ENCODE results near the gene TCF7.

TCF7 gene

DNA sequence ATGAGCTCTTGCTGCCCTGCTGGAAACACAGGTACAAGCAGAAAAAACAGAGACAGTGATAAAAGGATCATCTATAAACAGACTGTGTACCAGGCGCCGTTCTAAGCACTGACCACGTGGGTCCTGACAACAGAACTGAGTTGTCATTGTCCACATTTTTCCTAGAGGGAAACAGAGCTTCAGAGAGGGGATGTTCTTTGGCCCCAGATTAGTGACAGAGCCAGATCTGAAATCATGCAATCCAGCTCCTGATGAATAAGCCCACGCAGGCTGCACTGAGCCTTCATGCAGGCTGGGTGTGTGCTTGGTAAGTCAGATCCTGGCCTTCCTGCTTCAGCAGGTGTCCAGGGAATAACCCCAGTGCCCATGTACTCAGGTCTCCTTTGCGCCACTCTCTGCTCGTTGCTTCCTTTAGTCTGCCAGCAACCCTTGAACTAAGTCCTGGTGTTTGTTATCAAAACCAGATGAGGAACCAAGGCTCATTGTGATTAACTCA is 22.8 kb upstream of the TCF7 start:
- DNase-seq, result no peak

DNA sequence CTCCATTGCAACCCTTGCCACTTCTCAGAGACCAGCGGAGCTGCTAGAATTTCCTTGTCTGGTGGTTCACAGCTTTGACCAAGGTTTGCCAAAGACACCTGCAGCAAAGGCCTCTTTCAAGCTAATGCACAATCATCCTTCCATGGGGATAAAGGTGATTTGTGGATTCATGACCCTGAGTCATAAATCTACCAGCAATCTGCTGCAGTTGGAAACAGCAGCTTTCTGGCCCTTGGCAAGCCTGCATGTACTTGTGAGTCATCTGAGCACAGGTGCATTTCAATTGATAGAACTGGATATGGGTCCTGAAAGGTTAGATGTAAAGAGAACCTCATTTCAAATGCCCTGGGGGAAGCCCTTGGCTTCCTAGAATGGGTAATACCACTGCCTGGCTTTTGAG is 21.6 kb upstream of the TCF7 start:
- no peak for DNase-seq

DNA sequence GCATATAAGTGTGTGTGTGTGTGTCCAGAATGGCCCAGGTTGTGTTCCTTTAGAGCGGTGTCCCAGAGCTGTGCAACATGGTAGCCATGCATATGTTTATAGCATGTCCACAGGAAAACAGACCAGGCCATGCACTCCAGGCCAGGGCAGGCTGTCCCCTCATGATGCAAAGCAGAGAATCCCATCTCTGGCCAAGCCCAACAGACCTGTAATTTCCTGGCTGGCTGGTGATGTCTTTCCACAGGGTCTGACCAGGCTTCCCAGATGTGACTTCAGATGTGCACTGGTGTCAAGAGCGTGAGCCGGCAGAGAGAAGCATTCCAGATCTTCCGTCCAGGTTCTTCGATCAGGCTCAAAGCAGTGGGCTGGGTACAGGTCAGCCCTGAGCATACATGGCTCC is 21.1 kb upstream of the TCF7 start:
- no peak for DNase-seq

DNA sequence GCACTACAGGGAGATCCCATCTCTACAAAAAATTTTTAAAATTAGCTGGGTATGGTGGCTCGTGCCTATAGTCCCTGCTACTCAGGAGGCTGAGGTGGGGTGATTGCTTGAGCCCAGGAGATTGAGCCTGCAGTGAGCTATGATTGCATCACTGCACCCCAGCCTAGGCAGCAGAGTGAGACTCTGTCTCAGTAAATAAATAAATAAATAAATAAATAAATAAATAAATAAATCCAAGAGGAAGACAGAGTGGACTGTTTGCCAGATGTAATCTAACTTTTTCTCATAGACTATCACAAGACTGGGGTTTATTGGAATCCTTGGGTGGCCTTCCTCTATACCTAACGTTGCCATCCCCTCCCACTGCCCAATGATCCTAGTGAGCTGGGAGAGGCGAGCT is 19.2 kb upstream of the TCF7 start:
- DNase-seq, result no peak

DNA sequence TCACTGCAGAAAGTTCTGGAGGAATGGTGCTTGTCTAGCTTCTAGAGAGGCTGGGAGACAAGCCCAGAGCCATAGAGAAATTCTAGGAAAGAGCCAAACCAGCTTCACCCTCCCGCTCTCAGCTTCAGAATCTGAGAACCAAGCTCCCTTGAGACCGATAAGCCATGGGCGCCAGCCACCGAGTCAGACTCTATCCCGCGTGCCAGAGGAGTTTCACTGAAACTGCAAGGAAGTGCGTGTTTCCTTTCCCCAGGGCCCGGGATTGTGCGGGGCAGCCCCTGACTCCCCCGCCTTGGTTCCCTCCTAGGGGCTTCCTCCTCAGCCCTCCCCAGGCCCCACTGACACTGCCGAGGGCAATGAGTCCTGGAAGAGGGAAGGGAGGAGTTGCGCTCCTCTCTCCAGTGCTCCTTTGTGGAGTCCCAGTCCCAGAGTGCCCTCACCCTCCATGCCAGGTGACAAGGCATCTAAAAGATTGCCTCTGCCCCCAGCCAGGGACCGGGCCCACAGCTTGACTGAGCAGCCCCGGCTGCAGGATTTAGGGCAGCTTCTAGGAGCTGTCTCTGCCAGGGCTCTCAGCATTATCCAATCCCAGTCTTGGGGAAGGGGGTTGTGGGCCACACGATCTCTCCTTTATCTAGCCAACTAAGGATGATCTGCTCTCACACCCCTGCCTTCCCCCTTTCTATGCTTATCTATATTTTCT is 18.4 kb upstream of the TCF7 start:
- no peak for DNase-seq

DNA sequence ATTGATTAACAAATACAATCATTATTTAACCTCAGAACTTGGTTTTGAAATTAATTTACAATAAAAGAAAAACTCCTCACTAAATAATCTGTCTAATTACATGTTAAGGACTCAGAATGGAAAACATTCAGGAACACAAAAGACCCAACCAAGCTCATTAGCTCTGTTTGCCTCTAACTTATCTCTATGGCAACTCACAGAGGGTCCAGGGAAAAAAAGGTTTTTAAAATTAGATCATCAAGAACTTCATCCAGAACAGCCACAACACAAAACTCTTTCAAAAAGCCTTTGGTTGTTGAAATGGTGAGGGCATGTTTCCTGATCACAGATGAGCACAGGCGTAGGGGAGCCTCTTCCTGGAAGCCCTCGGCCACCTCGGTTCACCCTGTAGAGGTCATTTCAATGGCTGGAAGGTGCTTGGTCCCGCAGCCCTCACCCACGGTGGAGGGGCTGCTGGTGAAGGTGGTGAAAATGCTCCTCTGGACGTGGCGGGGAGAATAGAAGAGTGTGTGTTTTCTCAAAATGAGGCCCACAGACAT is 17.2 kb upstream of the TCF7 start:
- no peak for DNase-seq

DNA sequence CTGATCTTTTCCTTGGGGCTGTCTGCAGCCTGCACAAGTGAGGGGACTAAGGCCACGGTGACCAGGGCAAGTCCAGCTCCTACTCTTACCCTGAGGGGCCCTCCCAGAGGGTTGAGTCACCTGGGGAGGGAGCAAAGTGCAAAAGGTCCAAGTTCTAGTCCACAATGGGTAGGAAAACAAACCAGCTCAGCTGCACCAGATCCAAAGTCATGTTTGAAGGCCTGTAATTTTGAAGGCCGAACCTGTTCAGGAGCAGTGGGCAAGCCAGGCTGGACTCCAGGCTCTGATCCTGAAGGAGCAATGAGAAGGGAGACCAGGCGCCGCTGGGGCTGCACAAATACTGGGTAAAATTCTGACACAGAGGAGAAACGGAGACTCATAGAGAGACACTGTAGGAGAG is 15.8 kb upstream of the TCF7 start:
- DNase-seq, result no peak

DNA sequence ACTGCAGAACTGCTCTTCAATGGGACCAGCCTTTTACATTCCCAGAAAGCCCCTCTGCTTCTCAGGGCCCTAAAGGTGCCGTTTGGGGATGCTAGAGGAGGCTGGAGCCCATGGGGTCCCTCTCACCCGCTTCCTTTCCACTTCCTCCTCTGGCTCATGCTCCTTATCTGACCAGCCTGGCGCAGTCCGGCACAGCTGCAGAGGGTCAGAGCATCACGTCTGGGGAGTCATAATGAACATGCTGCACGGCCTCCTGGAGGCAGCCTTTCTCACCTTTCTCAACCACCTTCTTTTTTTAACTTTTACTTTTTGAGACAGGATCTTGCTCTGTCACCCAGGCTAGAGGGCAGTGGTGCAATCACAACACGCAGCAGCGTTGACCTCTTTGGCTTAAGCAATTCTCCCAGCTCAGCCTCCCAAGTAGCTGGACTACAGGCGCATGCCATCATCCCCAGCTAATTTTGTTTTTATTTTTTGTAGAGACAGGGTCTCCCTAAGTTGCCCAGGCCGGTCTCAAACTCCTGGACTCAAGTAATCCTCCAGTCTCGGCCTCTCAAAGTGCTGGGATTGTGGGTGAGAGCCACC is 15.1 kb upstream of the TCF7 start:
- DNase-seq, result no peak

DNA sequence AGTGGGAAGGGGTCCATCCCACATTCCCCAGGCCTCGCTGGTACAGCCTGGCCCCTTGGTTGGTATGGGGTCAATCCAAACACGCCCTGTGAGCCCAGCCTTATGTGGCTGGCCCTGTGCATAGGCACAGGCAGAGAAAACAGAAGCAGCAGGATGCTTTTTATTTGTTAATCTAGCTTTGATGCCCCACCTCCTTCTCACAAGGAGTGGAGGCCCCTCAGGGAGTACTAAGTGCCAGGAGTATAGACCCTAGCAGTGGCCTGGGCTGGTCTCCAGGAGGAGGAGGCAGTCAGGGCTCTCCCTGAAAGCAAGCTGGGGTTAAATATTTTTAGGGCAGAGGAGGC is 14.6 kb upstream of the TCF7 start:
- DNase-seq, result no peak

DNA sequence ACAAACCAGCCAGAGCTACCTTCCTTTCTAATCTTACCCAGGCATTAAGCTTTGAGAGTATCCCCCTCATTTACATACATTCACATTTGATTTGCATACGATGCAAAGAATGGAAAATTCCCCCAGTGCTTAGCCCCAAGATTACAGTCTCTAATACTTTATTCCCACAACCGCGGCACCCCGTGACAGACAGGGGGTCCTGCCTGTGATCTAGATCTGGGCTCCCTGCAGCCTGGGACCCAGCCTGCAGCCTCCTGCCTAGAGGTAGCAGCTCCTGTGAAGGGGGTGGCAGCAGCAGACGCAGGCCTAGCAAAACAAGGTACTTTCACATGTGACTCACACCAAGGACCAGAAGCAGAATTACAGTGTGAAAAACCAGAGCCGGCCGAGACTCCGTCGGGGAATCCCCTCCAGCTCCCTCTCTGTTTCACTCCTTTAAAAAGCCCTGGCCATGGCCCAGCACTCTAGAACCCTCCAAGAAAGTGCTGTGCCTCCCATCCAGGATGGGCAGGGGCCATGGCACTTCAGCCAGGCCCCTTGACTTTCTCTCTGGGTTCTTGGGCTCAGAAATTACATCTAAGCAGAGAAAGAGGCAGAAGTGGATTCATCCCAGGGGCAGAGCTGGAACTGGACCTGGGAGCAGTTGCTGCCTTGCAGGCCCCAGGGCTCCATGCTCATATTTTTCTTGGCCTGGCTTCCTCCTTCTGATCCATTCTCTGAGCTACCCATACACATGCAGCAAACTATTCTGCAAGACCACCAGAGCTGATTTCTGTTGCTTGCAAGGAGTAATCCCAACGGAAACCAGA is 14.0 kb upstream of the TCF7 start:
- peak; percentile 62 for DNase-seq

DNA sequence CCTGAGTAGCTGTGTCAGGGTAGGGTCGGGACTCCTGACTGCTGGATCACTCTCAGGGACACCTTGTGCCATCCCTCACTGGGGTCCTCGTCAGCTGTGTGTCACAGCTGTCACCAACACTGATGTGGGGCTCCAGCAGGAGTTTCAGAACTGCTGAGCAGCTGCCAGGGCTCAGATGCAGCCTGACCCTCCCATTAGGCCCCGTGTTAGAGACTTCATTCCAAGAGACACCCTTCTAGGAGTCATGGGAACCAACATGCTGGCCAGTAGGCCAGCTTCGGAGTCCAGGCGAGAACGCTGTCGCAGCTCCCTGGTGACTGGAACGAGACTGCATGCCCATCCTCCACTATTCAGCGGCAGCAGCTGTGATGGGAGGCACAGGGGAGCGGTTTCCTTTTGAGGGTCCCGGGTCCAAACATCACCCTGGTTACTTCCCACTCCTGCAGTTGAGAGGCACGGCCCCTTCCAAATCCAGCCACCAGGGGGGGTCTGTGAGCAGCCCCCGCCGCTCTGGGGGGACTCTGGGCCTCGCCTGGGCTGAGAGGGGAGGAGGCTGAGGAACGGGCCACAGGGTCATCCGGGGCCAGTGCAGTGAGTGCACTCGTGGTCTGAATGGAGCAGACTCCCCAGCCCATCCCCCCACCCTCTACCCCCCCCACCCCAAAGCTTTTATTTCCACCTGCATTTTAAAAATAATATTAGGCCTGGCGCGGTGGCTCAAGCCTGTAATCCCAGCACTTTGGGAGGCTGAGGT is 12.6 kb upstream of the TCF7 start:
- DNase-seq, result no peak

DNA sequence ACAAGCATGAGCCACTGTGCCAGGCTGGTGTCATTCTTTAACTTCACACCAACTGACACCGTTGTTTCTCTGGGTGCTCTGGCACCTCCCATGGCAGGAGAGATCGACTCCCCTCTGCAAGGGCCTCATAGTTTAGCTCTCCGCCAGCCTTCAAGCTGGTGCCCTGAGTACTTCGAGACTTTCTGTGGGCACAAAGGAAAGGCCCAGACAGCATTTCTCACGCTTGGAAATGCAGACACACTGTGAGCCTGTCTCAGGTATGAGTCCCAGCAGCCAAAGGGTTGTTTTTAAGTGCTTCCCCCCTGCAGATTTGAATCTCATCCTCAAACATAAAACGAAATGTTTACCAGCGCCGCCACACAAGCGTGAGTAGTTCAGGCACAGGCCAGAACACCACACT is 11.1 kb upstream of the TCF7 start:
- no peak for DNase-seq

DNA sequence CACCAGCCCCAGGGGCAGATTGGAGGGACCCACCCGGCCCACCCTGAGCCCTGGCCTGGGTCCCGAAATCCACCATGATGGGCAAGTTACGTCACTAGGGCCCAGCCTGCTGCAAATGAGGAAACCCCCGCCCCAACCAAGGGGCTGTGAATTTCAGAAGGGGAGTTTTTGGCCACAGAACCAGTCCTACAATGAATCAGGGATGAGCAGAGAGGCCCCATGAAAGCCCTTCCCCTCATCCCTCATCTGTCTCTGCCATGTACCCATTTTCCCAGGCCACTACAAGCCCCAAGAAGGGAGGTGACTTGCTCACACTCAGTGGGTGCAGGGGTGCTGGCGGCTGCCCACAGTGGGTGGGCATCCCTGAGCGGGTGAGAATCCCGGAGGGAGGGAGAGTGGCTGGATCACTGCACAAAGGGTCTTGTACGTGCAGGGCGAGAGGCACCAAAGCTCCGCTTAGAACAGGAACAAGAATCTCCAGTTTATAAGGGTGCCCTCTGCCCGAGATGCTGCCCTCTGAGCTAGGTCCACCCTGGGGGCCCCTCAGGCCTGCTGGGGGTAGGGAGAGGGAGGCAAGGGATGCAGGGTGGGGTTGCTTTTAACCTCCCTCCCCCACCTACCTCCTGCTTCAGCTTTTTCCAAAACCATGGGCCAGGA is 10.4 kb upstream of the TCF7 start:
- no peak for DNase-seq

DNA sequence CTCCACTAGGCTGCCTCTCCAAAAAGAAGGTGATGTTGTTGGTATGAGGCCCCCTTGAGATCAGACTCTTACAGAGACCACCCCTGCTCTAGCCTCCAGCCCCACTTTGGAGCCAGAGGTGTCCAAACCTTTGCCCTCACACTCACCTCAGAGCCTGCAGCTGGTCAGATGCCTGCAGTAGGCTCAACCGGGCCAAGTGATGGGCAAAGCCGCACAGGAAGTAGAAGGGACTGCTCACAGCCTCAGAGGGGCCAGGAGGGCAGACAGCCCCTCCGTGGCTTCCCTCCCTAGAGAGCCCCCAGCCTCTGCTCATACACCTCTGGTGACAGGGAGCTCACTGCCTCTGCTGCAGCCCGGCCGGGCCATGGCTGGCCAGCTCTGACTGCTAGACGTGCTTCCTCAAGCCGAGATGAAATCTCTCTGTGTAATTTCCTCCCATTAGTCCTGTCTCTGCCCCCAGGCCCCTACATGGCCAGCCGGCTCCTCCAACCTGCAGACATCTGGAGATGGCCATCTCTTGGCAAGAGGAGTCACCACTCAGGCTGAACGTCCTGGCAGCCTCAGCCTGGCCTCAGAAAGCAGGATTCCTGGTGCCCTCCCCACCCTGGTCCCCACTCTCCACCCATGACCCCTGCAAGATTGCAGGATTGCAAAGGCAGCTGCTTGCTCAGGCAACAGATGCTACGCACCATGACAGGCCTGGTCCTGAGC is 7.3 kb upstream of the TCF7 start:
- DNase-seq, result no peak

DNA sequence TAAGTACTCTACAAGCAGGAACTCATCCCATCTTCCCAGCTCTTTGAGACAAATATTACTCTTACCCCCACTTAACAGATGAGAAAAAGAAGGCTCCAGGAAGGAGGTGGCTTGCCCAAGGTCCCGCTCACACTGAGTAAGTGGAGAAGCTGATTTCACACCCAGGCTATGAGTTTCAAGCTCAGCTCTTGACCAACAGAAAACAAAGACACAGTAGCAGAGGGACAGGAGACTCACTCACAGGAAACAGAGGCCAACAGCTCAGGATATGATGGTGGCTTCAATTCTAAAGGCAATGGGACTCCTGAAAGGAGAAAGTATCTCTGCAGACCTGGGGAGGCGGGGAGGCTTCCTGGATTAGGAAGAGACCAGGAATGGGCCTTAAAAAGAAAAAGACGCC is 6.7 kb upstream of the TCF7 start:
- no peak for DNase-seq

DNA sequence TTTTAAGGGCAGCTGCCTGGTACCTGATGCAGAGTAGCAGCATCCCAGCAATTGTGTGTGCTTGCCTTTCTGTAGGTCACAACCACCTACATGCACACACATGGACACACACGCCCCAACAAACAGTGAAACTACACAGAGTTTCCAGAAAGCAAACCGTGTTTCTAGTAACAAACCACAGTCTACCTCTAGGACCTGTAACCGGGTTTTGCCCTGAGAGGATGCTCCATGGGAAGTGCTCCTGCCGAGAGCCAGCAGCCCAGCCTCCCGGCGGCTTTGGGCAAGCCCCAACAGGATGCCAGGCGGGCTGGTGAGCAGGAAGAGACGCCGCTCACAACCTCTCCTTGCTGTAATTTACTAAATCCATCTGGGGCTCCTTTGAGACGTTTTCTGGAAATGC is 4.1 kb upstream of the TCF7 start:
- no peak for DNase-seq

DNA sequence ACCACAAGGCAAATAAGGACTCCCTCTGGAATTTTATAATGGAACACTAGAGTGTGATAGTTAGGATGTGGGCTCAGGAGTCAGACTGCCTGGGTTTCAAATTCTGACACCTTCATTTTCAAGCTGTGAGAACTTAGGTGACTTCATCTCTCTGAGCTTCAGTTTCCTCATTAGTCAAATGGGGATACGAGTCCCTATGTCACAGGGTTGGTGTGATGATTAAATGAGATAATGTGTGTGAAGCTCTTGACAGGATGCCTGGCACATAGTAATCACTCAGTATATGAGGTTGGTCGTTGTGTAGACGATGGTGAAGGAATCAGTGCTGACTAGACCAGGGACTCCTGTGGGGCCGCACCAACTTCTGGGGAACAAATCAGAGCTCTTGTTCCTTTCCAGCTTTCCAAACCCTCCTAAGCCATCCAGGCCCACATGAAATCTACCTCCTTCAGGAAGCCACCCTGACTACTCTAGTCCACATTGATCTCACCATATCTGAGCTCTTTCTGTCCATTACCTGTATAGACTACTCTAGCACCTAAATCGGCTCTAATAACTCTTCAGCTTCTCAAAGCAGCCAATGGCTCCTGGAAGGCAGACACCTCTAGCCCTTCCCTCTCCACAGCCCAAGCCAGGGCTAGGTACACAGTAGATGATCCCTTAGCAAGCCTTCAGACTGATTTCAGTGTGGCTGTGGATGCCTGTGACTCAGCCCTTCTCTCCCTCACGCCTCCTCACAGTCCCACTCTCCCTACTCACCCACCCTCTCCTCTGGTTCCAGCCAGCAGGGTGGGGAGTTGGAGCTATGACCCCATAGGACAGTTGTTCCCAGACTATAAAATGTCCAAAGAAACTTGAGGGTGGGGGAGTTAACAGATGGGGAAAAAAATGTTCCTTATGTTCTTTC is 2.5 kb upstream of the TCF7 start:
- DNase-seq, result no peak

DNA sequence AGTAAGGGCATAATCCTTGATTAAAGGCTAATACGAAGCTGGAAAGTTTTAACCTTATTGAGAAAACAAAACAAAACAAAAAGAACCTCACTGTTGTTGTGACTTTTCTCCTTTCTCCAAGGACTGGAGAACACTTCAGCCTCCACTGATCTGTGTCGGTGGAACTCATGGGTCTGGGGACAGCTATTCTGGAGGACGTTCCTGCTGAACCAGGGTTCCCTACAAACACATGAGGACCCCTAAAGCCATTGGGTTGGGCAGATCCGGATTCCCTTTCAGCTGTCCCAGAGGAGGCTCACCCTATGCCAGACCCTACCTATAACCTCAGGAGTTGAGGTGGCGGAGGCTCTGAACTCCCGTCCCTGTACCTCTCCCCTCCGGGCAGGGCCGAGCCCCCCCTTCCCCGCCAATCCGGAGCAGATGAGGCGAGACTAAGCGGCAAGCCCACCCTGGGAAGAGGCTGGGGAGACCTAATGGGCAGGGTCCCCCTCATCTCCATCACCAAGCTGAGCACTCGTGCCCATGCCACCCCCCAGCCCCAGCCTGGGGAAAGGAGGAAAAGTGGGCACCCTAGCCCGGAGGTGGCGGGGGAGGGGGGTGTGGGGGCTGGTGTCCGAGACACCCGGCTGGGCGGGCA is 1.6 kb upstream of the TCF7 start:
- DNase-seq, result no peak

DNA sequence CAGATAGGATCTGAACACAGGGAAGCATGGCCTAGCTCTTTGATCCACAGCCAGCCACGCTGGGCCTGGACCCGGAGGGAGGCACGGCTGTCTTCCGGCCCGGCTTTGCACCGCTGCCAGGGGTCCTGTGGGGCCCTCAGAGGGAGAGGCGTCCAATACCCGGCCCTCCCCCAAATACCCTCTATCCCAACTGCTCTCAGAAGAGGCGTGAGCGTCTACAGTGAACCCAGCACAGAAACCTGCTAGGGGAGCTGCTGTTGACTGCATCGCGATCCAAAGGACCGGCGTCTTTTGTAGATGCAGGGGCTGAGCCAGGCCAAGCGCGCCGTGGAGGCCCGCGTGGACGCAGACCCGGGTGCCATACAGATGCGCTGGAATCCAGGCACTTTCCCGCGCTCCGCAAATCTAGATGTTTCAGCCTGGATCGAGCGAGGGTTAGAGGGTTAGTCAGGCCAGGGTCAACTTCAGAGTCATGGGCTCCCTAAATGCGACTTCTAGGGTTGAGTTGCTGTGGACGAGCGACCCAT is 1.1 kb upstream of the TCF7 start:
- DNase-seq, result no peak

Measured in NCI-H1048 (cell line).